Prostate gland (tissue), 2 donors: Measurements from ENCODE around the gene LRRC63.

Source experiments
- CTCF ChIP-seq, 4 experiments: fragments of 200-600 bp in 2 of 4; fragments of 450-650 bp in 2 of 4; sonication (generic) in 2 of 4; IDR thresholded peaks; 1 replicate in 3 of 4; 2 replicates in 1 of 4; pipeline ENCODE4 v1.5.1; 2016 to 2019; ENCODE audit warnings: antibody characterized with exemption in 4 of 4, mild to moderate bottlenecking in 2 of 4, moderate library complexity in 2 of 4
- POLR2A ChIP-seq: fragments of 450-650 bp; IDR thresholded peaks from one replicate; pipeline ENCODE4 v1.6.1; 2016; ENCODE audit warnings: antibody characterized with exemption, mild to moderate bottlenecking
- POLR2AphosphoS5 ChIP-seq: sonication (generic); formaldehyde crosslinking; IDR thresholded peaks from one replicate; pipeline ENCODE4 v1.6.1; 2017; ENCODE audit warnings: antibody characterized with exemption

- TF ChIP-seq POLR2A (no peak), CTCF (IDR thresholded peaks at IDR 0.05) (no peak), POLR2AphosphoS5 (no peak)
Measured at GRCh38 chr13:46324976-46325375, 113.2 kb downstream of the LRRC63 start.
